Sigmoid colon (tissue), 4 donors: ENCODE data around the gene TPO.

ENCODE experiments used
- EP300 ChIP-seq, 4 donors: sonication (generic); formaldehyde crosslinking; IDR thresholded peaks; one replicate each; pipeline ENCODE4 v1.6.1; 2017; ENCODE audit warnings: antibody characterized with exemption in 4 of 4
- POLR2A ChIP-seq, 2 donors: fragments of 450-650 bp; IDR thresholded peaks; one replicate each; pipeline ENCODE4 v1.6.1; 2016; ENCODE audit warnings: antibody characterized with exemption in 2 of 2, mild to moderate bottlenecking in 2 of 2, moderate library complexity in 2 of 2
- POLR2AphosphoS5 ChIP-seq, 4 donors: sonication (generic); formaldehyde crosslinking; IDR thresholded peaks; one replicate each; pipeline ENCODE4 v1.6.1; 2017; ENCODE audit warnings: antibody characterized with exemption in 4 of 4
- TF ChIP-seq, protein P1 (sequence below), 4 experiments: fragments of 450-650 bp in 3 of 4; fragments of 200-600 bp in 1 of 4; IDR thresholded peaks; one replicate each; pipeline ENCODE4 v1.5.1; 2016 to 2019; ENCODE audit warnings: antibody characterized with exemption in 4 of 4, mild to moderate bottlenecking in 3 of 4, moderate library complexity in 2 of 4

DNA sequence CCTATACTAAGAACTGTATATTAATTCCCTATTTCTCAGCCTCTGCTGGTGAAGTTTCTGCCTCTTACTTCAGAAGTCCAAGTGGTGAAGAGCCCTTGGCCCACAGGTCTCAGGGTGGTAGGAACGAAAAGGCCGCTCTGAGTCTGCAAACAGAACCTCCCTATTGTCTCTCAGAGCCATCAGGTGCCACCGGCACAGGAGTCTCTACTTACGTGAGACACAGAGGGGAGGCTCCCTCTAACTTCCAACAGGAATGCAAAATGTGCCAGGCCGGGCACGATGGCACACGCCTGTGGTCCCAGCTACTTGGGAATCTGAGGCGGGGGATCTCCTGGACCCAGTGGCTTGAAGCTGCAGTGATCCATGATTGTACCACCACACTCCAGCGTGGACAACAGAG, 143.0 kb downstream of the TPO start:
- TF ChIP-seq, protein P1, sequence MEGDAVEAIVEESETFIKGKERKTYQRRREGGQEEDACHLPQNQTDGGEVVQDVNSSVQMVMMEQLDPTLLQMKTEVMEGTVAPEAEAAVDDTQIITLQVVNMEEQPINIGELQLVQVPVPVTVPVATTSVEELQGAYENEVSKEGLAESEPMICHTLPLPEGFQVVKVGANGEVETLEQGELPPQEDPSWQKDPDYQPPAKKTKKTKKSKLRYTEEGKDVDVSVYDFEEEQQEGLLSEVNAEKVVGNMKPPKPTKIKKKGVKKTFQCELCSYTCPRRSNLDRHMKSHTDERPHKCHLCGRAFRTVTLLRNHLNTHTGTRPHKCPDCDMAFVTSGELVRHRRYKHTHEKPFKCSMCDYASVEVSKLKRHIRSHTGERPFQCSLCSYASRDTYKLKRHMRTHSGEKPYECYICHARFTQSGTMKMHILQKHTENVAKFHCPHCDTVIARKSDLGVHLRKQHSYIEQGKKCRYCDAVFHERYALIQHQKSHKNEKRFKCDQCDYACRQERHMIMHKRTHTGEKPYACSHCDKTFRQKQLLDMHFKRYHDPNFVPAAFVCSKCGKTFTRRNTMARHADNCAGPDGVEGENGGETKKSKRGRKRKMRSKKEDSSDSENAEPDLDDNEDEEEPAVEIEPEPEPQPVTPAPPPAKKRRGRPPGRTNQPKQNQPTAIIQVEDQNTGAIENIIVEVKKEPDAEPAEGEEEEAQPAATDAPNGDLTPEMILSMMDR (IDR thresholded peaks at IDR 0.05), result no peak
- no peak for TF ChIP-seq POLR2A (IDR thresholded peaks at IDR 0.05)
- no peak for TF ChIP-seq POLR2AphosphoS5 (IDR thresholded peaks at IDR 0.05)
- no peak for TF ChIP-seq EP300 (IDR thresholded peaks at IDR 0.05)
